ENCODE data around the gene HSPA1A.

- no peak for TF ChIP-seq CTCF (IDR thresholded peaks at IDR 0.05 in 8 of 11, conservative IDR thresholded peaks at IDR 0.05 in 3 of 11)
- TF ChIP-seq POLR2AphosphoS5 (IDR thresholded peaks at IDR 0.05) = no peak
Measured at GRCh38 chr6:31830886-31831335, 15.6 kb downstream of the HSPA1A start.

Data from spleen (tissue), 7 donors.